NCI-H510A treated with DMSO at 0.1 percent for 48 hours (cell line): ENCODE data around the gene BTG4.

ENCODE experiments used
- DNase-seq: peaks from one replicate; lab custom pipeline; 2025; lab: John Stamatoyannopoulos, UW

BTG4 gene

GRCh38 chr11:111490496-111490895 is 21.7 kb downstream of the BTG4 start:
- no peak for DNase-seq

- no peak for DNase-seq
These were observed 28.8 kb downstream of the BTG4 start for GRCh38 chr11:111483431-111483830.

DNA sequence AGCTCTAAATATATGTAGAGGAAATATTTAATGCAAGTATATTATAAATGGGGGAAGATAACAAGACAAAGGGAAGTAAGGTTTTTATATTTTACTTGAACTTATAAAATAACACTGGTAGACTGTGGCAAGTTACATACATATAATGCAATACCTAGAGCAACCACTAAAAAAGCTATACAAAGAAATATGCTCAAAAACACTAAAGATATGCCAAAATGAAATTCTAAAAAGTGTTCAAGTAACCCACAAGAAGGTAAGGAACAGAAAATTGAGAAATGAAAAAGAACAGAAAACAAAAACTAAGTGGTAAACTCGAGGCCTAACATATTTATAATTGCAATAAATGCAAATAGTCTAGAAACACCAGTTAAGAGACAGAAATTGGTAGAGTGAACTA is 32.5 kb downstream of the BTG4 start:
- no peak for DNase-seq

- DNase-seq, result no peak
These were observed 34.3 kb downstream of the BTG4 start for GRCh38 chr11:111477898-111478297.

DNA sequence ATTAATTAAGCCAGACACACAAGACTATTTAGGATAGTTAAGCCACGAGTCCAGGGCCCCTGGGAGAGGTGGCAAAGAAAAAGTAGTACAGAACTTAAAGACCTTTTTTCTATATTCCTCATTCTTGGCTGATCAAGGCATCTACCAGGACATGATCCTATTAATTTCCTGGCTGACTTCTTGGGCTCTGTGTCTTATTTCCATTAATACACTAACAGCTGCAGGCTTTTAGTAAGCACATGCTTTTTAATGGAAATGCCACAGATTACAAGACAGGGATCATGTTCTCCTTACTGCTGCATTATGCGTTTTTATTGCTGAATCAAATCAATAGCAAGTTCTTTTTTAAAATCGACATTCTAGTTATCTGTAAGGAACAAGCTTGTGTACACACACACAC is 35.2 kb downstream of the BTG4 start:
- no peak for DNase-seq

DNA sequence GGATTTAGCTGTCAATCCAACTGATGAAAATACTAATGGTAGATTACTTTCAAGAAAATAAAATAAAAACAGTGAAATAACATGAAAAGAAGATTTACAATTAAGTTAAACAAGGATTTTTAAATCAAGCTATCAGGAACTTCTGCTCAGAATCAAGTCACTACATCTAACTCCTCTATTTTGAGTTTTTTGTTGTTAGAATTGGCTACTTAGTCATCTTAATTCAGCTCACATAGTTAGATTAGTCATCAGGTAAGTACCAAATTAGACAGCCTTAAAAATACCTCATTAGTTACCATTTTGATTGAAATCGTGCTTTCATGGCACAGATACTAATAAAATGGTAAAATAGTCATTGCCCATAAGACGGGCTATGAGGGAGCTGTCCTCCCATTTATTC is 35.8 kb downstream of the BTG4 start:
- DNase-seq, result no peak

GRCh38 chr11:111474432-111474831 is 37.8 kb downstream of the BTG4 start:
- DNase-seq, result no peak

GRCh38 chr11:111472228-111472627 is 40.0 kb downstream of the BTG4 start:
- no peak for DNase-seq

DNA sequence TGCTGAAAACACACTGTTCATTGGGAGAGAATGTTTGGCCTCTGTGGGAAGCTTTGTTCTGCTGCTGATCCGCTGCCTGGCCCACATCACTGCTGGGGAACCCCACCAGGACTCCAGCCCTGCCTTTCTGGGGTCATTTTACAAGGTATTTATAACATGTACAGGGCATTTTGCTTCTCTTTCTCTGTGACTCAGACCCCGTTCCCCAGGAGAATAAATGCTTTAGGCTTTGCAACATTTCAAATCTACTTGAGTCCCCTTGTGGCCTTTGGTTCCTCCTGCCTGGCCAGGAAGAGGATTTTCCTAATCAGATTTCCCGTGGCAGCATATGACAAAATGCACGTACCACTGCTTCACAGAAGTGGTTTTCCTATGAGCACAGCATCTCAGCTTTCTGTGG is 43.0 kb downstream of the BTG4 start:
- DNase-seq, result no peak

GRCh38 chr11:111466615-111467014 is 45.6 kb downstream of the BTG4 start:
- DNase-seq, result no peak

GRCh38 chr11:111465400-111465799 is 46.8 kb downstream of the BTG4 start:
- no peak for DNase-seq

- no peak for DNase-seq
These were observed 48.9 kb downstream of the BTG4 start for GRCh38 chr11:111463276-111463675.

DNA sequence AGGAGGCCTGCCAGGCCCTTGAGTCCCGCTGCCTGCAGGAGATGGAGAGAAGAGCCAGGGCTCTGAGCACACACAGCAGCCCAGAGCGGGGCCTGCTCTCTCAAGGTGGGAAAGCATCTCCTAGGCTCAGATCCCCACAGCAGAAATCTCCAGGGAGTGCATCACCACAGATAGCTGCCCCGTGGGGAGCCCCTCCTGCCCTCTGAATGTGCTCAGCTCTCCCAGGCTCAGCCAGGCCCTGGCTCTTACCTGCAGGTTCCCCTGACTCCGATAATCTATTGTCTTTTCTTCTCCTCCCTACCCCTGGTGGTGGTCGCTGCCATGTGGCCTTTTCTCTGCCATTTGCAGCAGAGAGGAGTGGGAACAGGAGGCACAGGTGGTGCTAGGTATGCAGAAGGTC is 49.9 kb downstream of the BTG4 start:
- no peak for DNase-seq

DNA sequence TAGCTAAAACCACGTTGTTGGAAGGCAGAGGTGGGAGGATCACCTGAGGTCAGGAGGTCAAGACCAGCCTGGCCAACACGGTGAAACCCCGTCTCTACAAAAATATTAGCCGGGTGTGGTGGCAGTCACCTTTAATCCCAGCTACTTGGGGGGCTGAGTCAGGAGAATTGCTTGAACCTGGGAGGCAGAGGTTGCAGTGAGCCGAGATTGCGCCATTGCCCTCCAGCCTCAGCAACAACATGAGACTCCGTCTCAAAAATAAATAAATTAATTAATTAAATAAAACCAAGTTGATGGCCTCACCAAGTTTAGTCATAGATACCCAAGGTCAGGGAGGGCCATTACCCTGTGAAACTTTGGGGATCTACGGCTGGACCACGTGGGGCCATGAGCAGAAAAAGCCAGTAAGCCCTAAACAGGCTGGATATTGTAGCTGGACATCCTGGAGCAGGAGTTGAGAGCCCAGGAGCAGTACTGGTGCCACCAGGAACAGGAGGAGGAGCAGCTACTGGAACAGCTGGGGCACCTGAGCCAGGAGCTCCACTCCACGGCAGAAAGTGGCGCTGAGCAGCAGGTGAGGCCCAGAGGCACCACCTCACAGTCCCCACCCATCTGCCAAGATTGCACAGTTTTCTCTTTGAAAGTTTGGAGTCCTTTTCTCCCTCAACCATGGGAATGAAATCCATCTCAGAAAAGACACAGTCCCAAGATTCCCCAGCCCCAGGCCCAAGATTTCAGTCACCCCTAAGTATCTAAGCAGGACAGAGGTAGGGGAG is 50.5 kb downstream of the BTG4 start:
- no peak for DNase-seq

DNA sequence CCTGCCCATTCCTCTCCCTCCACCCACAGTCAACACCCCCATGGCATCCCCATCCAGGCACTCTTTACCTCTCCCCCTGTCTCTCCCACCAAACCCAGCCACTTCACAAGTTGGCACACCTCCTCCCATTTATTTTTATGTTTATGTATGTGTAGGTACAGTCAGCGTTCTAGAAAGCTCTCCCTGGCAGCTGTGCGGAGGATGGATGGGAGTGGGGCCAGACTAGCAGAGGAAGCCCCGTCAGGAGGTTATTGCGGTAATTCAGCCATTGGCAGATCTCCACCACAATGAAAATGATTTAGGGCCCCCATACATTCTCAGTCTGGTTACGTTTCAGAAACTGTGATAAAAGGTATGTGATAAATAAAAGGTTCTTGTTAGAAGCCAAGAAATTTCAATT is 51.3 kb downstream of the BTG4 start:
- no peak for DNase-seq

GRCh38 chr11:111460340-111460739 is 51.8 kb downstream of the BTG4 start:
- DNase-seq, result no peak

DNA sequence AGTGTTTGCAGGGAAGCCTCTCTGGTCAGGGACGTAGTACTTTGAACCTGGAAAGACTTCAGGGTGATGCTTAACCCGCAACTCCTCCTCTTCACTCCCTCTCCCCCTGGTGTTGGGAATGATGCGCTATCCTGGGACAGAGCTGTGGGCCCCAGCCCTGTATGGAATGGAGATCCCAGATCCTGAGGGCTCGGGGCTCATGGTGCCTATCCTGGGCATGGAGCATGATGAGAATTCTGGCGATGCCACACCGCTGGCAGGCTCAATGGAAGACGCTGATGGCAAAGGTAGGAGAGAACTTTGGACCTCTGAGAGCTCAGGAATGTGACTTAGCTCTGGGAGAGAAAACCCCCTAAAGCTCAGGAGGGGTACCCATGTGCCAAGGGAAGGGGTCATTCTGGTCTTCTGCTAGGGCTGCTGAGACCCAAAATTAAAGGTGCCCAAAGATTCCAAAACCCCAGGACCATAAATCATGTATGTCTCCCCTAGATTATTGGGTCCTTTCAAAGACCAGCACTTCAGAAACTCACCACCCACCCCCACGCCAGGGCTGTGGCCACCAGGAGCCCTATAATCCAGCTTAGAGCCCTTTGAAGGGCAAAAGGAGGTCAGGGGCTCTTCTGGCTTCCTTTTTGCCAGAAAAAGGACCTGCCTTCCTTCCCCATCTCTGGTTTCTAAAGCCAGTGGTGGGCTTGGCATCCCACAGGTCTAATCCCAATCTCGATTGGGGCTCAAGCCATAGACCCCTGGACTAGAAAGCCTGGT is 52.5 kb downstream of the BTG4 start:
- DNase-seq, result no peak

- DNase-seq, result no peak
These were observed 54.3 kb downstream of the BTG4 start for GRCh38 chr11:111457731-111458368.

- no peak for DNase-seq
These were observed 55.1 kb downstream of the BTG4 start for GRCh38 chr11:111456859-111457730.

GRCh38 chr11:111456086-111456858 is 55.9 kb downstream of the BTG4 start:
- no peak for DNase-seq
